Nephron (organoid): ENCODE results near the gene TUFT1.

Experiments
- H3K27ac Mint-ChIP-seq, 3 experiments: 2 replicates each; pipeline ENCODE4 v1.8.0; 2020; ENCODE audit warnings: mixed read lengths in 3 of 3, mild to moderate bottlenecking in 2 of 3, moderate library complexity in 1 of 3
- H3K27me3 Mint-ChIP-seq: 2 replicates; pipeline ENCODE4 v1.8.0; 2021; ENCODE audit warnings: low read depth, mild to moderate bottlenecking, moderate library complexity, mixed read lengths
- H3K36me3 Mint-ChIP-seq: 2 replicates; pipeline ENCODE4 v1.8.0; 2020; ENCODE audit warnings: low read depth, mixed read lengths
- H3K4me1 Mint-ChIP-seq: 2 replicates; pipeline ENCODE4 v1.8.0; 2020; ENCODE audit warnings: mixed read lengths
- H3K4me3 Mint-ChIP-seq, 3 experiments: 2 replicates each; pipeline ENCODE4 v1.8.0; 2020; ENCODE audit warnings: mild to moderate bottlenecking in 3 of 3, mixed read lengths in 3 of 3, moderate library complexity in 2 of 3
- H3K9me3 Mint-ChIP-seq: 2 replicates; pipeline ENCODE4 v1.8.0; 2020; ENCODE audit warnings: mixed read lengths
- TF ChIP-seq, protein P1 (sequence below), 3 experiments: fragments of 200-600 bp; sonication (generic); IDR thresholded peaks; one replicate each; pipeline ENCODE4 v1.5.0; 2021; ENCODE audit warnings: antibody characterized with exemption in 3 of 3; ENCODE audit not compliant: unreplicated experiment in 3 of 3

Gene TUFT1

GRCh38 chr1:151512801-151513625 lies 27.1 kb upstream of the TUFT1 start:
- Mint-ChIP-seq H3K4me1 (peaks cover 16% of the 10 kb centered on the region), H3K27me3 (peaks cover 69% of the 10 kb centered on the region), H3K9me3 (no peaks in the 10 kb centered on the region), H3K36me3 (no peaks in the 10 kb centered on the region), H3K27ac (peak overlapping the region; percentile 77 to 96 (median 85)), H3K4me3 (peak overlapping the region; percentile 57 to 80 (median 79))
- TF ChIP-seq, protein P1, sequence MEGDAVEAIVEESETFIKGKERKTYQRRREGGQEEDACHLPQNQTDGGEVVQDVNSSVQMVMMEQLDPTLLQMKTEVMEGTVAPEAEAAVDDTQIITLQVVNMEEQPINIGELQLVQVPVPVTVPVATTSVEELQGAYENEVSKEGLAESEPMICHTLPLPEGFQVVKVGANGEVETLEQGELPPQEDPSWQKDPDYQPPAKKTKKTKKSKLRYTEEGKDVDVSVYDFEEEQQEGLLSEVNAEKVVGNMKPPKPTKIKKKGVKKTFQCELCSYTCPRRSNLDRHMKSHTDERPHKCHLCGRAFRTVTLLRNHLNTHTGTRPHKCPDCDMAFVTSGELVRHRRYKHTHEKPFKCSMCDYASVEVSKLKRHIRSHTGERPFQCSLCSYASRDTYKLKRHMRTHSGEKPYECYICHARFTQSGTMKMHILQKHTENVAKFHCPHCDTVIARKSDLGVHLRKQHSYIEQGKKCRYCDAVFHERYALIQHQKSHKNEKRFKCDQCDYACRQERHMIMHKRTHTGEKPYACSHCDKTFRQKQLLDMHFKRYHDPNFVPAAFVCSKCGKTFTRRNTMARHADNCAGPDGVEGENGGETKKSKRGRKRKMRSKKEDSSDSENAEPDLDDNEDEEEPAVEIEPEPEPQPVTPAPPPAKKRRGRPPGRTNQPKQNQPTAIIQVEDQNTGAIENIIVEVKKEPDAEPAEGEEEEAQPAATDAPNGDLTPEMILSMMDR (IDR thresholded peaks at IDR 0.05; ENCODE audit: unreplicated experiment in 3 of 3) = no peak

DNA sequence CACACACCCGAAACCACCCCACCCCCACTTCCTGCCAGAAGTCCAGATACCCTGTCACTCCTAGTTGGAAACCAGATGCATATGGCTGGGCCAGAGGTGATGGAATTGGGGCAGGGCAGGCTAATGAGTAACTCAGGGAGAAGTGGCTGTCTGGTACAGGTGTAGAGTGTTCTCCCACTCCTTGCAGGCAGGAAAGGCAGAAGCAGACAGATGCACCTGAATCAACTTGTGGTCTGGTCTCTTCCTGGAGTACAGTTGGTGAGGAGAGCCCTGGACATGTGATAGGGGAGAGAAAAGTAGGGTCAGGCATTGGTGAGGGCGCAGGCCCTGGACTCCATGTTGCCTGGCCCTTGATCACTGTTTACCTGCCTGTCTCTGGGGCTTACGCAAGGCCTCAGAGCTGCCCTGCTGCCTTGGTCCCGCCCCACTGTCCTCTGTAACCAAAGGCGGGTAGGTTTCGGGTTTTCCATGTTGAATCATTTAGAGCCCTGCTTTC lies 26.4 kb upstream of the TUFT1 start:
- TF ChIP-seq, protein P1 (IDR thresholded peaks at IDR 0.05; ENCODE audit: unreplicated experiment in 3 of 3) = no peak
- Mint-ChIP-seq H3K9me3 (no peaks in the 10 kb centered on the region), H3K4me1 (peaks cover 16% of the 10 kb centered on the region), H3K27ac (peak overlapping the region; percentile 77 to 96 (median 85)), H3K36me3 (no peaks in the 10 kb centered on the region), H3K27me3 (peaks cover 73% of the 10 kb centered on the region), H3K4me3 (peak overlapping the region; percentile 57 to 80 (median 79))

- Mint-ChIP-seq H3K27ac (peak overlapping the region; percentile 53 to 96 (median 77)), H3K36me3 (no peaks in the 10 kb centered on the region), H3K27me3 (peaks cover 70% of the 10 kb centered on the region), H3K9me3 (no peaks in the 10 kb centered on the region), H3K4me3 (peak overlapping the region in 2 of 3 experiments; percentile 57 to 79), H3K4me1 (peaks cover 16% of the 10 kb centered on the region)
- TF ChIP-seq, protein P1 (IDR thresholded peaks at IDR 0.05; ENCODE audit: unreplicated experiment in 3 of 3) = no peak
Measured at GRCh38 chr1:151514366-151514765, 25.7 kb upstream of the TUFT1 start.

- Mint-ChIP-seq H3K4me1 (peaks cover 13% of the 10 kb centered on the region), H3K9me3 (no peaks in the 10 kb centered on the region), H3K4me3 (no peak overlapping the region), H3K36me3 (no peaks in the 10 kb centered on the region), H3K27me3 (peaks cover 66% of the 10 kb centered on the region), H3K27ac (peak overlapping the region in 1 of 3 experiments; percentile 83)
- TF ChIP-seq, protein P1 (IDR thresholded peaks at IDR 0.05; ENCODE audit: unreplicated experiment in 3 of 3) = no peak
Measured at GRCh38 chr1:151515265-151515664, 24.8 kb upstream of the TUFT1 start.

DNA sequence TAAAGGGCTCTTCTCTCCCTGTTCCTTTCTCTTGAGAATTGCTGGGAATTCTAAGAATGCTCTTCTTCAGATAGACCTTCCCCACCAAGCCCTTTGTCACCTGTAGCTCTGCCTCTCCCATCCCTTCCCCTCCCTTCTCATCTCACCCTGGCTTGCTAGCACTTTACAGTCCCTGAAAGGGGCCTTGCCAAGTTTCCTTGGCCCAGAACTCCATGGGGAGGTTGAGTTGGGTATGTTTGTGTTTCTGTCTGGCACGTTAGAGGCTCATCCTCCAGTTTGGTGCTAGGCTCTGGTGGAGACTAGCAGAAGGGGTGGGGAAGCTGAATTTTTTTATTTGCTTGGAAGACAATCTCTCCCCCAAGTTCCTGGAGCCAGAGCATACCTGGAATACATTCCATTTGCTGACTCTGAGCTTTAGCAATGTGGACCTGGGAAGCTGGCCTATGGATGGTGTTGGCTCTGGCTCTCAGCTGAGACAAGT lies 24.0 kb upstream of the TUFT1 start:
- TF ChIP-seq, protein P1 (IDR thresholded peaks at IDR 0.05; ENCODE audit: unreplicated experiment in 3 of 3) = no peak
- H3K27me3 Mint-ChIP-seq = peaks cover 59% of the 10 kb centered on the region
- no peaks in the 10 kb centered on the region for H3K9me3 Mint-ChIP-seq
- H3K4me1 Mint-ChIP-seq = peaks cover 6% of the 10 kb centered on the region
- no peak overlapping the region for H3K4me3 Mint-ChIP-seq
- no peaks in the 10 kb centered on the region for H3K36me3 Mint-ChIP-seq
- H3K27ac Mint-ChIP-seq = peak overlapping the region in 1 of 3 experiments; percentile 83
